K562 (cell line): ENCODE results near the gene CRY2. TPM values are rescaled to one million over a fixed set of nuclear protein-coding genes. Genes with fewer than 3 reads are reported as not detected.
"Not testable (repeated sequence)": the region's sequence is repeated elsewhere in the genome, so short reads cannot be mapped to it uniquely, and the experiment has no call there.

Source experiments
- ATAC-seq: fragments of 200-7000 bp; cut with Tn5 transposase; 3 replicates; pipeline ENCODE4 v1.9.1; 2020; ENCODE audit warnings: moderate library complexity
- BruUV-seq: library from RNA; stranded (reverse); fragments of 400-500 nt; replicated peaks from 2 replicates; lab custom pipeline; 2021; lab: Mats Ljungman, UMichigan
- CTCF ChIA-PET: fragments of 300-600 bp; formaldehyde crosslinking; extraction: SDS; loops from one replicate; lab custom pipeline; 2021; ENCODE audit warnings: low intra/inter-chr PET ratio; lab: Yijun Ruan, JAX
- POLR2A ChIA-PET: fragments of 300-600, 350-650 bp; sonication (Branson Sonifier 250); formaldehyde crosslinking; extraction: SDS; loops from one replicate; lab custom pipeline; 2021; ENCODE audit warnings: antibody characterized with exemption, inconsistent platforms; lab: Yijun Ruan, JAX
- DNase-seq, 4 experiments: peaks; one replicate each; pipeline versions ENCODE4 v3.0.0 to v3.0.0-alpha.2; 2011 to 2018; ENCODE audit warnings: low spot score in 3 of 4, mixed read lengths in 3 of 4; ENCODE audit errors: extremely low read depth in 1 of 4
- FAIRE-seq: peaks from 2 replicates; lab custom pipeline; 2011; peaks lifted over from hg19 to GRCh38; lab: Jason Lieb, UNC
- H2AFZ ChIP-seq: 2 replicates; pipeline ENCODE4 v1.6.0; 2011; ENCODE audit warnings: low read depth, low read length, control low read depth, inconsistent platforms
- H3K27ac ChIP-seq: fragments of 200-600 bp; 3 replicates; pipeline ENCODE4 v1.8.0; 2011; ENCODE audit warnings: low read depth, mild to moderate bottlenecking, control low read depth, inconsistent platforms, low read length, moderate library complexity, mixed read lengths; ENCODE audit errors: extremely low read depth
- H3K27me3 ChIP-seq, 2 experiments: fragments of 300-600 bp in 1 of 2; 2 replicates in 1 of 2; 3 replicates in 1 of 2; pipeline versions ENCODE4 v1.6.0 to v1.8.0; 2011; ENCODE audit warnings: inconsistent platforms in 2 of 2, low read length in 2 of 2, mild to moderate bottlenecking in 1 of 2, mixed read lengths in 1 of 2, moderate library complexity in 1 of 2; ENCODE audit not compliant: control insufficient read depth in 2 of 2, insufficient read depth in 2 of 2
- H3K36me3 ChIP-seq: fragments of 300-600 bp; 3 replicates; pipeline ENCODE4 v1.8.0; 2011; ENCODE audit warnings: mild to moderate bottlenecking, low read length, inconsistent platforms; ENCODE audit not compliant: control insufficient read depth, insufficient read depth
- H3K4me1 ChIP-seq, 2 experiments: fragments of 200-600 bp in 1 of 2; replicated peaks in 1 of 2; 2 replicates in 1 of 2; 3 replicates in 1 of 2; pipeline versions ENCODE4 v1.5.1 to v1.8.0; 2011; ENCODE audit warnings: inconsistent platforms in 2 of 2, low read length in 2 of 2, mild to moderate bottlenecking in 1 of 2, mixed read lengths in 1 of 2, moderate library complexity in 1 of 2; ENCODE audit not compliant: control insufficient read depth in 2 of 2, insufficient read depth in 2 of 2
- H3K4me2 ChIP-seq: 2 replicates; pipeline ENCODE4 v1.6.1; 2011; ENCODE audit warnings: low read length, control low read depth, inconsistent platforms, mixed read lengths; ENCODE audit not compliant: insufficient read depth
- H3K4me3 ChIP-seq: fragments of 200-600 bp; sonication (generic), shearing (Covaris generic); 2 replicates; pipeline ENCODE4 v1.5.1; 2016; ENCODE audit warnings: control low read depth, inconsistent platforms
- H3K79me2 ChIP-seq: fragments of 200-600 bp; 3 replicates; pipeline ENCODE4 v1.8.0; 2011; ENCODE audit warnings: low read length, inconsistent platforms; ENCODE audit not compliant: control insufficient read depth, insufficient read depth
- H3K9ac ChIP-seq, 2 experiments: 2 replicates each; pipeline versions ENCODE4 v1.6.0 to v1.6.1; 2011; ENCODE audit warnings: low read depth in 2 of 2, low read length in 2 of 2, control low read depth in 1 of 2, inconsistent platforms in 1 of 2, mild to moderate bottlenecking in 1 of 2, mixed read lengths in 1 of 2; ENCODE audit not compliant: insufficient read depth in 1 of 2
- H3K9me1 ChIP-seq: one replicate; pipeline ENCODE4 v1.6.0; 2011; ENCODE audit warnings: inconsistent platforms, mild to moderate bottlenecking, low read length, moderate library complexity; ENCODE audit not compliant: control insufficient read depth, insufficient read depth
- H3K9me3 ChIP-seq: replicated peaks from 2 replicates; pipeline ENCODE4 v1.5.1; 2011; ENCODE audit warnings: low read depth, low read length, inconsistent platforms; ENCODE audit not compliant: control insufficient read depth, insufficient read depth
- H4K20me1 ChIP-seq: replicated peaks from 2 replicates; pipeline ENCODE4 v1.6.1; 2011; ENCODE audit warnings: low read length, inconsistent platforms, mixed read lengths; ENCODE audit not compliant: control insufficient read depth, insufficient read depth
- CREB1 ChIP-seq, 2 experiments: sonication (generic) in 1 of 2; formaldehyde crosslinking in 1 of 2; IDR thresholded peaks; 2 replicates each; pipeline versions ENCODE4 v1.6.1 to v1.8.0; 2012 to 2022; ENCODE audit warnings: inconsistent platforms in 1 of 2, mild to moderate bottlenecking in 1 of 2, missing genetic modification reagents in 1 of 2, moderate library complexity in 1 of 2
- FIP1L1 ChIP-seq: fragments of 200-400 bp; formaldehyde crosslinking; IDR thresholded peaks from 2 replicates; pipeline ENCODE4 v1.6.1; 2018; ENCODE audit warnings: mild to moderate bottlenecking, low read depth, low read length; ENCODE audit not compliant: poor library complexity, severe bottlenecking
- FOXM1 ChIP-seq, 2 experiments: fragments of 450-650 bp in 1 of 2; sonication (generic) in 1 of 2; formaldehyde crosslinking in 1 of 2; IDR thresholded peaks; 2 replicates each; pipeline versions ENCODE4 v1.6.1 to v1.9.0; 2017 to 2022; ENCODE audit warnings: low read depth in 2 of 2, mild to moderate bottlenecking in 2 of 2, missing genetic modification reagents in 1 of 2, moderate library complexity in 1 of 2
- NRF1 ChIP-seq, 2 experiments: fragments of 450-650 bp; IDR thresholded peaks in 1 of 2; conservative IDR thresholded peaks in 1 of 2; 2 replicates each; pipeline ENCODE4 v1.6.1; 2014; ENCODE audit warnings: mild to moderate bottlenecking in 2 of 2
- PHF8 ChIP-seq: fragments of 200-600 bp; sonication (generic); IDR thresholded peaks from 2 replicates; pipeline ENCODE4 v1.6.1; 2012; ENCODE audit warnings: mixed run types, mild to moderate bottlenecking, inconsistent platforms, low read length, moderate library complexity, borderline replicate concordance
- POLR2G ChIP-seq: fragments of 200-400 bp; formaldehyde crosslinking; IDR thresholded peaks from 2 replicates; pipeline ENCODE4 v1.6.1; 2017; ENCODE audit warnings: low read depth, mild to moderate bottlenecking, antibody characterized with exemption, low read length, moderate library complexity
- PRDM10 ChIP-seq: fragments of 450-650 bp; IDR thresholded peaks from 2 replicates; pipeline ENCODE4 v1.6.1; 2018; ENCODE audit not compliant: partially characterized antibody
- RB1 ChIP-seq: fragments of 450-650 bp; IDR thresholded peaks from 2 replicates; pipeline ENCODE4 v1.6.1; 2017; ENCODE audit warnings: low read depth, mild to moderate bottlenecking
- STAG1 ChIP-seq: sonication (generic); formaldehyde crosslinking; IDR thresholded peaks from 2 replicates; pipeline ENCODE4 v1.5.0; 2020; ENCODE audit warnings: missing genetic modification reagents, borderline replicate concordance
- TFAP4 ChIP-seq: sonication (generic); formaldehyde crosslinking; IDR thresholded peaks from 2 replicates; pipeline ENCODE4 v1.8.0; 2022; ENCODE audit warnings: missing genetic modification reagents, mild to moderate bottlenecking, moderate library complexity, borderline replicate concordance
- ZBTB7A ChIP-seq: IDR thresholded peaks from 2 replicates; pipeline ENCODE4 v1.6.1; 2011; ENCODE audit warnings: low read depth, mild to moderate bottlenecking, low read length, moderate library complexity, borderline replicate concordance; ENCODE audit not compliant: control insufficient read depth
- ZFX ChIP-seq: sonication (generic); formaldehyde crosslinking; IDR thresholded peaks from 2 replicates; pipeline ENCODE4 v1.8.0; 2022; ENCODE audit warnings: mild to moderate bottlenecking, missing genetic modification reagents, moderate library complexity
- WGBS: fragments of 100-300 bp; shearing (Covaris generic); methylation state at CpG from one replicate; pipeline ENCODE4 v1.1.6; 2016; ENCODE audit warnings: low coverage, mixed read lengths; ENCODE audit not compliant: insufficient coverage; ENCODE audit errors: missing lambda C conversion rate; 5-methylcytosine and 5-hydroxymethylcytosine counted together
- in situ Hi-C: fragments of 300-500 bp; cut with MboI; formaldehyde crosslinking; loops from 4 replicates; pipeline ENCODE4 v1.15.0; 2018; ENCODE audit warnings: inconsistent platforms, mixed read lengths
- intact Hi-C: fragments of 100-400 bp; cut with micrococcal nuclease; formaldehyde crosslinking; loops from 2 replicates; pipeline ENCODE4 v1.14.2; 2022
- polyA plus RNA-seq, 8 experiments: library from polyadenylated mRNA; depleted of rRNA in 4 of 8; stranded (reverse) in 5 of 8; unstranded in 3 of 8; fragments of >200 nt; fragmentation: Nextera tagmentation in 2 of 8; fragmentation: Illumina TruSeq in 1 of 8; extraction: Ambion mirVana in 2 of 8; extraction: Trizol in 1 of 8; gene quantifications; 2 replicates each; pipeline versions ENCODE4 v1.2.1 to v1.2.3, GENCODE V29; 2011 to 2014; ENCODE audit warnings: inconsistent platforms in 1 of 8, missing spikeins in 1 of 8
- total RNA-seq, 7 experiments: library from RNA; depleted of rRNA in 6 of 7; stranded (reverse); fragments of >200 nt in 6 of 7; fragmentation: Illumina TruSeq in 2 of 7; extraction: Trizol in 2 of 7; gene quantifications; 2 replicates each; pipeline versions ENCODE4 v1.2.1 to v1.2.3, GENCODE V29; 2011 to 2021; ENCODE audit warnings: low replicate concordance in 1 of 7

Gene CRY2
- total and polyA plus RNA-seq, 9 of the 15 experiments (the other 6 are each of a cell fraction or from before 2014, with no cell fraction given) = 2.3 to 23.9 (median 14.8) TPM

DNA sequence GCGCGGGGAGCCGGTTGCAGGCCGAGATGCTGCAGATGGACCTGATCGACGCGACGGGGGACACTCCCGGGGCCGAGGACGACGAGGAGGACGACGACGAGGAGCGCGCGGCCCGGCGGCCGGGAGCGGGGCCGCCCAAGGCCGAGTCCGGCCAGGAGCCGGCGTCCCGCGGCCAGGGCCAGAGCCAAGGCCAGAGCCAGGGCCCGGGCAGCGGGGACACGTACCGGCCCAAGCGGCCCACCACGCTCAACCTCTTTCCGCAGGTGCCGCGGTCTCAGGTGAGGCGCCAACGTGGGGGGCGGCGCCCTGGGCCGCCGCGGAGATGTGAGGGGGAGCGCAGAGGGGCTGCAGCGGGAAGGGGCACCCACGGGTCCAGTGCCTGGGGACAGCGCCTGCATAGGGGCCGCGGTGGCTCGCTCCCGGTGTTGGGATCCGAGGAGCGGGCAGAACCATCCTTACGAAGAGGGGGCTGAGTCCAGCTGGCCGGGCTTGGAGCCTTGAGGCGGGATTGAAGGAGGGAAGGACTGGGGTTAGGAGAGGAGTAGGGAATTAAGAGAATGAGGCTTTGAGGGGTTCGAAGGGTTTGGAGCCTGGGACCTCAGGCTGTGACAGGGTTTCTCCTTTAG is 53.0 kb downstream of the CRY2 start:
- in situ Hi-C loops; CTCF ChIA-PET; H4K20me1 ChIP-seq; H3K9me3 ChIP-seq; BruUV-seq; H3K79me2 ChIP-seq; H3K27ac ChIP-seq; FAIRE-seq; H3K9me1 ChIP-seq; H3K36me3 ChIP-seq; intact Hi-C loops; H3K27me3 ChIP-seq; TF ChIP-seq FOXM1 (IDR thresholded peaks at IDR 0.05; ENCODE audit: low read depth); CREB1 (IDR thresholded peaks at IDR 0.05): not testable (repeated sequence)
- Histone ChIP-seq H3K4me1 (peaks cover 14 to 74% of the 10 kb centered on the region in 2 experiments), H3K4me3 (peak overlapping the region; percentile 58), H2AFZ (peak overlapping the region; percentile 44), H3K9ac (peak overlapping the region in 1 of 2 experiments; percentile 94; a peak in 3 of 4 replicates), H3K4me2 (peak overlapping the region; percentile 70)
- ATAC-seq (peak; percentile 50), DNase-seq (peak in 2 of 4 experiments; percentile 35 to 36)
- WGBS = 7% methylated on average over 27 of the region's 59 CpGs
- POLR2A ChIA-PET = interaction anchor here (1.0 to 1.6 kb wide), 3 partner anchors 10 to 18 kb away, joined by 4 to 5 read pairs (median 4); partner anchors contain the start of gene PEX16
- peak in 1 of 2 experiments; percentile 16; a peak in 1 of 4 replicates for TF ChIP-seq NRF1 (conservative IDR thresholded peaks at IDR 0.05 in 1 of 2, IDR thresholded peaks at IDR 0.05 in 1 of 2)
- 0 out of 2 replicates have a peak, but pooled peaks have one; percentile 11 for TF ChIP-seq ZBTB7A
- TF ChIP-seq TFAP4 = peak; percentile 36; the same call in 1 of the 2 replicates
- peak; percentile 16 for TF ChIP-seq FIP1L1
- TF ChIP-seq ZFX (CRISPR knock-in tag) = peak; percentile 49; the same call in 1 of the 2 replicates
- 0 out of 2 replicates have a peak, but pooled peaks have one; percentile 5 for TF ChIP-seq STAG1 (CRISPR knock-in tag)
- 0 out of 2 replicates have a peak, but pooled peaks have one; percentile 23 for TF ChIP-seq POLR2G
- TF ChIP-seq RB1 = 0 out of 2 replicates have a peak, but pooled peaks have one; percentile 14
- TF ChIP-seq FOXM1 (CRISPR knock-in tag; IDR thresholded peaks at IDR 0.05; ENCODE audit: low read depth) = 0 out of 2 replicates have a peak, but pooled peaks have one; percentile 23
- peak; percentile 85 for TF ChIP-seq PRDM10
- peak; percentile 36; the same call in 1 of the 2 replicates for TF ChIP-seq CREB1 (CRISPR knock-in tag; IDR thresholded peaks at IDR 0.05)
- peak; percentile 15; the same call in 1 of the 2 replicates for TF ChIP-seq PHF8
